GM10248 (cell line): ENCODE results near the gene EIF4G3.

Source experiments
- CTCF ChIA-PET: fragments of 300-600 bp; sonication (Branson Sonifier 250); formaldehyde crosslinking; extraction: SDS; loops from one replicate; lab custom pipeline; 2021; ENCODE audit warnings: antibody characterized with exemption; lab: Yijun Ruan, JAX
- POLR2A ChIA-PET: fragments of 350-650 bp; sonication (Branson Sonifier 250); formaldehyde crosslinking; extraction: SDS; loops from one replicate; lab custom pipeline; 2020; ENCODE audit warnings: antibody characterized with exemption; lab: Yijun Ruan, JAX
- DNase-seq: peaks from one replicate; pipeline ENCODE4 v3.0.0; 2012; ENCODE audit errors: extremely low spot score
- TF ChIP-seq, protein P1 (sequence below): IDR thresholded peaks from 2 replicates; pipeline ENCODE4 v1.5.1; 2012; ENCODE audit warnings: mild to moderate bottlenecking, low read depth; ENCODE audit errors: extremely low read depth, missing control alignments, control extremely low read depth

Gene EIF4G3

DNA sequence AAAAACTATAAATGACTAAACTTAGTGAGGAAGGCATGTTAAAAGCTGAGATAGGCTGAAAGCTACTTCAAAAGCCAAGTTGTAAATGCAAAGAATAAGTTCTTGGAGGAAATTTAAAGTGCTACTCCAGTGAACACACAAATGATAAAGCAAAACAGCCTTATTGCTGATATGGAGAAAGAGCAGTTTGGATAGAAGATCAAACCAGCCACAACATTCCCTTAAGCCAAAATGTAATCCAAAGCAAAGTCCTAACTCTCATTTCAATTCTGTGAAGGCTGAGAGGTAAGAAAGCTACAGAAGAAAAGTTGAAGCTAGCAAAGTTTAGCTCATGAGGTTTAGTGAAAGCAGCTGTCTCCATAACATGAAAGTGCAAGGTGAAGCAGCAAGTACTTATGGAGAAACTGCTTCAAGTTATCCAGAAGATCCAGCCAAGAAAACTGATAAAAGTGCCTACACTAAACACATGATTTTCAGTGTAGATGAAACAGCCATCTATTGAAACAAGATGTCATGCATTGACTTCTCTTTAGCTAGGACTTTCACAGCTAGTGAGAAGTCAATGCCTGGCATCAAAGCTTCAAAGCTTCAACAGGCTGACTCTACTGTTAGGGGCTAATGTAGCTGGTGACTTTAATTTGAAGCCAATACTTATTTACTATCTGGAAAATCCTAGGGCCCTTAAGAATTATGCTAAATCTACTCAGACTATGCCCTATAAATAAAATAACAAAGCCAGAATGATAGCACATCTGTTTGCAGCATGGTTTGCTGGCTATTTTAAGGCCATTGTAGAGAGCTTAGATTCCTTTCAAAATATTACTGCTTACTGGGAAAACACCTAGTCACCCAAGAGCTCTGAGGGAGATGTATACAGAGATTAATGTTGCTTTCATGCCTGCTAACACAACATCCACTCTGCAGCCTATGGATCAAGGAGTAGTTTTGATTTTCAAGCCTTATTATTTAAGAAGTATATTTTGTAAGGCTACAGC, 188.6 kb downstream of the EIF4G3 start:
- ChIA-PET CTCF (interaction anchor here (0.8 to 3.4 kb wide), 7 partner anchors 11 to 291 kb away, joined by 3 to 15 read pairs (median 4); no protein-coding TSS in a partner anchor), POLR2A (interaction anchor here (0.6 kb wide), 1 partner anchor 22 kb away, joined by 3 read pairs; no protein-coding TSS in a partner anchor)
- TF ChIP-seq, protein P1, sequence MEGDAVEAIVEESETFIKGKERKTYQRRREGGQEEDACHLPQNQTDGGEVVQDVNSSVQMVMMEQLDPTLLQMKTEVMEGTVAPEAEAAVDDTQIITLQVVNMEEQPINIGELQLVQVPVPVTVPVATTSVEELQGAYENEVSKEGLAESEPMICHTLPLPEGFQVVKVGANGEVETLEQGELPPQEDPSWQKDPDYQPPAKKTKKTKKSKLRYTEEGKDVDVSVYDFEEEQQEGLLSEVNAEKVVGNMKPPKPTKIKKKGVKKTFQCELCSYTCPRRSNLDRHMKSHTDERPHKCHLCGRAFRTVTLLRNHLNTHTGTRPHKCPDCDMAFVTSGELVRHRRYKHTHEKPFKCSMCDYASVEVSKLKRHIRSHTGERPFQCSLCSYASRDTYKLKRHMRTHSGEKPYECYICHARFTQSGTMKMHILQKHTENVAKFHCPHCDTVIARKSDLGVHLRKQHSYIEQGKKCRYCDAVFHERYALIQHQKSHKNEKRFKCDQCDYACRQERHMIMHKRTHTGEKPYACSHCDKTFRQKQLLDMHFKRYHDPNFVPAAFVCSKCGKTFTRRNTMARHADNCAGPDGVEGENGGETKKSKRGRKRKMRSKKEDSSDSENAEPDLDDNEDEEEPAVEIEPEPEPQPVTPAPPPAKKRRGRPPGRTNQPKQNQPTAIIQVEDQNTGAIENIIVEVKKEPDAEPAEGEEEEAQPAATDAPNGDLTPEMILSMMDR, result no peak
- no peak for DNase-seq

DNA sequence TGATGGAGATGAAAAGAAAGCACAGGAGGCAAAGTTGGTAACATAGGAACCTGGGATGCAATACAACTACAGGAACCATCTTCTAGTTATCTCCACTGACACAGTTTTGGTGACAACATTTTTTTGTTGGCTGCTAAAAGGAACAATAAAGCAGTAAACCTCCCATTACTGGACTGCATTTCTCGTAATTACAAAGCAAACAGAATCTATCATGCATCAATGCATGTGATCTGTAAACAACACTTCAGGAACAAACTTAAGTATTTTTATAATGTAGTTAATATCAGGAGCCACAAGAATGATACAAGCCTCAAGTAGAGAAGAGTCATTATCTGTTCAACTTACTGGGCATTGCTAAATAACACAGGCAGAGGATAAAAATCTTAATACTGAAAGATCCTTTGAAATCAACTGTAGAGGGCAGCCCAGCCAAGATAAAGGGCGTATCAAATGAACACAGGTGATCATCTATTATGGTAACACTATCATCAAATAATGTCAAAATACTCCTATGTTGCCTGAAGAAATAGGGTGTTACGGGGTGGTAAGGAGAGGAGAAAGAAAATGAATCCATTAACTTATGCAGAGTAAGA, 193.3 kb downstream of the EIF4G3 start:
- no peak for DNase-seq
- ChIA-PET POLR2A (no interaction called here), CTCF (interaction anchor here (0.9 to 1.9 kb wide), 4 partner anchors 8 to 212 kb away, joined by 3 to 6 read pairs (median 4); no protein-coding TSS in a partner anchor)
- TF ChIP-seq, protein P1, result peak; percentile 9

DNA sequence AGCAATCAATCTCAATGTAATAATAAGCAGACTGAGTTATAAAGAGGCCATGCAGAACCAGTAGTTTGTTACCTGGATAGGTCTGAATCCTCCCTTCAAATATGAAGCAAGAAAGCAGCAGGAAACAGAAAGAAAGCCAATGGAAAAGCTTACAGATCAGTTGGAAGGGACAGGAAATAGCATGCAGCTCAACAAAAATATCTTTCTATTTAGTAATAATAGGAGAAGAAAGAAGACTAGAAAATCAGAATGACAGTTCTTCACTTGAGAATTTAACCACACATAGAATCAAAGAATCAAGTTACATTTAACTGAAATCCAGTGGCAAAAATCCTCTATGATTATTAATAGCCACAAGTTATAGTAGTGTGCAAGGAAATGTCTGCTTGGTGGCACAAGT, 194.4 kb downstream of the EIF4G3 start:
- DNase-seq, result no peak
- CTCF ChIA-PET, result interaction anchor here (1.0 to 3.7 kb wide), 3 partner anchors 9 to 212 kb away, joined by 3 to 37 read pairs (median 4); no protein-coding TSS in a partner anchor
- POLR2A ChIA-PET, result interaction anchor here (0.6 kb wide), 1 partner anchor 199 kb away, joined by 5 read pairs; no protein-coding TSS in a partner anchor
- TF ChIP-seq, protein P1, result no peak

DNA sequence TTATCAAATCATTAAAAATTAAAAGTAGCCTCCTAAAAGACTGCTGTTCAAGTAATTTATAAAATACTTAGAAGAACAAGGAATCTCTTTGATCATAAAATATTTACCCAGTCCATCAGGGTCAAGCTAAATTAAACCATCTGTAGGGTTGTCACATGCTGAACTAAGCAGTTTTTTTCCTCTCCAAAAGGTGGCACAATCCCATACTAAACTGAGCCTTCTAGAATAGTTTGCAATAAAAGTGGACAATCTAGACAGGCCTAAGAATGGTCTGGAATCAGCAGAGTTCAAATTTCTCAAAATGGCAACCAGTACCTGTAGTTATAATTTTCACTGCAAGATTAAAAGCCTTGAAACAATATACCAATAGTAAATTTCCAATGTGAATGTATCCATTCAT, 194.8 kb downstream of the EIF4G3 start:
- no peak for DNase-seq
- TF ChIP-seq, protein P1, result peak; percentile 21
- ChIA-PET POLR2A (no interaction called here), CTCF (interaction anchor here (1.0 to 3.7 kb wide), 4 partner anchors 9 to 212 kb away, joined by 3 to 37 read pairs (median 4); no protein-coding TSS in a partner anchor)

DNA sequence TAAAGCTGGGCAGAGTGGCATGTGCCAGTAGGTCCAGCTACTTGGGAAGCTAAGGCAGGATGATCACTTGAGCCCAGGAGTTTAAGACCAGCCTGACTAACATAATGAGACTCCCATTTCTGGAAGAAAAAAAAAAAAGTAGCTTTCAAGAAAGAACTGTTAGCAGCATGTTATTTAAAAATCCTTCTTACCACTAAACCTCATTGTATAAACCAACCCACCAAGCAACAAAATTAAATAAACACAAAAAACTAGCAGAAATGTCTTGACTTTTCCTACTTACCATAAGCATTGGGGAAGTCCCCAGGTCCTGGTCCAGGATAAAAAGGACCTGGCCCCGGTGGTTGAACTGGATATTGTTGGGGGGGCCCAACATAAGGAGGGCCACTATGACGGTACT, 196.6 kb downstream of the EIF4G3 start:
- ChIA-PET POLR2A (no interaction called here), CTCF (interaction anchor here (1.1 to 3.7 kb wide), 6 partner anchors 8 to 237 kb away, joined by 3 to 37 read pairs (median 4); no protein-coding TSS in a partner anchor)
- DNase-seq, result no peak

More for the DNA sequence above, 196.6 kb downstream of the EIF4G3 start:
- TF ChIP-seq, protein P1, result no peak
